Bone marrow (tissue), 2 donors: ENCODE data around the gene KCNQ2.

Experiments used
- DNase-seq, 2 donors: peaks; one replicate each; lab custom pipeline; 2025; lab: John Stamatoyannopoulos, UW

Gene KCNQ2

GRCh38 chr20:63471981-63472831, at the start of gene KCNQ2:
TSS of gene KCNQ2 (minus strand) at chr20:63472655. CDS start at chr20:63472463, 192 bp downstream.
- no peak for DNase-seq

GRCh38 chr20:63521602-63522001, 49.1 kb upstream of the KCNQ2 start:
- DNase-seq: no peak

GRCh38 chr20:63520934-63521601, 48.6 kb upstream of the KCNQ2 start:
- DNase-seq: peak in 1 of 2 donors; percentile 38

GRCh38 chr20:63520504-63520933, 48.1 kb upstream of the KCNQ2 start, which contains the start of gene PPDPF:
TSS of gene PPDPF (plus strand) at chr20:63520765. CDS start at chr20:63521309, 544 bp downstream.
- DNase-seq: peak; percentile 47 to 80

GRCh38 chr20:63519668-63520503, 47.4 kb upstream of the KCNQ2 start:
- DNase-seq: peak in 1 of 2 donors; percentile 80

GRCh38 chr20:63518946-63519667, 46.7 kb upstream of the KCNQ2 start:
- DNase-seq: no peak

GRCh38 chr20:63518351-63518861, 46.0 kb upstream of the KCNQ2 start:
- no peak for DNase-seq

DNA sequence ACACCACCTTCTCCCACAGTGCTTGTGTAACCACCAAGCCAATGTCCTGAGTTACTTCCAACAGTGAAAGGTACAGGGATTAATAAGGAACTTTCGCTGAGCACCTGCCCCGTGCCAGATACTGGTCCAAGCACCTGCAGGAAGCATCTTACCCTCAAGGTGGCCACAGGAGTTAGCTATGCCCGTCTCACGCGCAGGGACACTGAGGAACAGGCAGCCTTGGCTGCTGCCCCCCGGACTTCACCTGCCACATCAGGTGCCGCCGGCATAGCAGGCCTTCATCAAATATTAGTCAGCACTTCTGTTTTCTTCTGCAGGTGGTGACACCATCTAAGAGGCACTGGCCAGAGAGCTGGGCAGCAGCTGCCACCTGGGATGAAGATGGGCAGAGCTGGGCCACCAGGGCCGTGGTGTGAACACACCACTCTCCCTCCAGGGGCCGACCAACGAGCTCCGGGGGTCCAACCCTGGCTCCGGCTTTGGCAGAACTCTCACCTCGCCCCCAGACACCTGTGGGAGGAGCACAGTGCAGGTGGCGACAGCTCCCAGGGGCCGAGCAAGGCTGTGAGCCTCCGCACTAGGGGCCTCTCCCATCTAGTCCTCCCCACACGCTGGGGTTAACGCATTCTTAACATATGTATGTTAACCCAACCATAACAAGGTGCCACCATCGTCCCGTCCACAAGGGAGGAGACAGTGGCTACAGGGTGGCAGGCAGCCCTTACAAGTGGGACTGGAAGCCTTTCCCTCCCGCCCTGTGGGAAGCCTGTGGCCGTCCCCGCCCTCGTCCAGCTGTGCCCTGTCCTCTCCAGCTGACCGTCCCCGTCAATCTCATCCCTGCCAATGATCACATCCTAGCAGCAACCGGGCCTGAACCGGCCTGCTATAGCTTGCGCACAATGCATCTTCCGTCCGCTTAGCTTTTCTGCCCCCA, 45.2 kb upstream of the KCNQ2 start:
- no peak for DNase-seq

DNA sequence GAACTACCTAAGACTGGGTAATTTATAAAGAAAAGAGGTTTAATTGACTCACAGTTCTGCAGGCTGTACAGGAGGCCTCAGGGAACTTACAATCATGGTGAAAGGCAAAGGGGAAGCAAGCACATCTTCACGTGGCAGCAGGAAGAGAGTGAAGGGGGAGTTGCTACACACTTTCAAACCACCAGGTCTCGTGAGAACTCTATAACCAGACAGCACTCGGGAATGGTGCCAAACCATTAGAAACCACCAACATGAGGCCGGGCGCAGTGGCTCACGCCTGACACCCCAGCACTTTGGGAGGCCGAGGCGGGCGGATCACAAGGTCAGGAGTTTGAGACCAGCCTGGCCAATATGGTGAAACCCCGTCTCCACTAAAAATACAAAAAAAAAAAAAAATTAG, 42.1 kb upstream of the KCNQ2 start:
- peak in 1 of 2 donors; percentile 36 for DNase-seq

GRCh38 chr20:63513207-63513606, 40.8 kb upstream of the KCNQ2 start:
- no peak for DNase-seq

DNA sequence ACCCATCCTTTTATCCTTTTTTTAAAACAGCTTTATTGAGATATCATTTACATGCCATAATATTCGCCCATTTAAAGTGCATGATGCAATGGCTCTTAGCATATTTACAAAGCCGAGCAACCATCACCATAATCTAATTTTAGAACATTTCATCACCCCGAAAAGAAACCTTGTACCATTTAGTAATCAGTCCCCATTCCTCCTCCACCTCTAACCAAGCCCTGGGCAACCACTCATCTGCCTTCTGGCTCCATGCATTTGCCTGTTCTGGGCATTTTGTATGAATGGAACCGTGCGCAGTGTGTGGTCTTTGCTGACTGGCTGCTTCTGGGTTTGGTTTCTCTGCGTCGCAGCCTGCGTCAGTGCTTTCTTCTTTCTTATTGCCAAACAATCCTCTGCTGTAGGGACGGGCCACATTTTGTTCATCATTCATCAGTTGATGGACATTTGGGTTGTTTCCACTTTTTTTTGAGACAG, 36.7 kb upstream of the KCNQ2 start:
- DNase-seq: no peak

- DNase-seq: no peak
Measured at GRCh38 chr20:63508072-63508768, 35.8 kb upstream of the KCNQ2 start.

DNA sequence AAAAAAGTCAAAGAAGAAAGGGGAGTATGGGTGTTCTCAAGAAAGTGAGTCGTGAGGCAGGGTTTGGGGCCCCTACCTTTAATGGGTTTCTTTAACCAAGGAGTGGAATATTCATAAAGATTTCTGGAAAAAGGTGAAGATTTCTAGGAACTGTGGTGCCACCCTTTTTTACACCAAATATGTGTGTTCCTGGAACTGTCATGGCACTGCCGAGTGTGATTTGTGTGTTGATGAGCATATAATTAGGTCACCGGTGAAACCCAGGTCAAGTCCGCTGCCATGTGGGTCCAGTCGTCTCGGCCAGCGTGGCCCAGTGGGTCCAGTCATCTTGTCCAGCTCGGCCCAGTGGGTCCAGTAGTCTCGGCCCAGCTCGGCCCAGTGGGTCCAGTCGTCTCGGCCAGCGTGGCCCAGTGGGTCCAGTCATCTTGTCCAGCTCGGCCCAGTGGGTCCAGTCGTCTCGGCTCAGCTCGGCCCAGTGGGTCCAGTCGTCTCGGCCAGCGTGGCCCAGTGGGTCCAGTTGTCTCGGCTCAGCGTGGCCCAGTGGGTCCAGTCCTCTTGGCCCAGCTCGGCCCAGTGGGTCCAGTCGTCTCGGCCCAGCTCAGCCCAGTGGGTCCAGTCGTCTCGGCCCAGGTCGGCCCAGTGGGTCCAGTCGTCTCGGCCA, 34.8 kb upstream of the KCNQ2 start:
- no peak for DNase-seq

DNA sequence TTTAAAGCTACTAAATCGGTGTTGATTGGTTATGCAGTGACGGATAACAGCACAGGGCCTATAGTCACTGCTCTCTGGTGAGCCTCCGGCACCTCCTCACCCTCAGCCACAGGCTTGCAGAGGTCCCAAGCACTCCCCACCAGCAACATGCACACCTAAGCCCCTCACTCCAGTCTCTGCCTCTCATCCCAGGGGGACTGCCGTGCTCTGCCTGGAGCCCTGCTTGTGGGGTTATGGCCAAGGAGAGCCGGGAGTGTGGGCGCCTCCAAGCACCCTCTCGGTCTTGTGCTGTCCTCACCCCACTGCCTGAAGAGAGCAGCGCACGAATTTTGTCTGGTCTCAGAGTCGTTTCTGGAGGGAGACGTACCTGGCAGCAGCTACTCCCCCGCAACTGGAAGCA, 33.3 kb upstream of the KCNQ2 start:
- no peak for DNase-seq

DNA sequence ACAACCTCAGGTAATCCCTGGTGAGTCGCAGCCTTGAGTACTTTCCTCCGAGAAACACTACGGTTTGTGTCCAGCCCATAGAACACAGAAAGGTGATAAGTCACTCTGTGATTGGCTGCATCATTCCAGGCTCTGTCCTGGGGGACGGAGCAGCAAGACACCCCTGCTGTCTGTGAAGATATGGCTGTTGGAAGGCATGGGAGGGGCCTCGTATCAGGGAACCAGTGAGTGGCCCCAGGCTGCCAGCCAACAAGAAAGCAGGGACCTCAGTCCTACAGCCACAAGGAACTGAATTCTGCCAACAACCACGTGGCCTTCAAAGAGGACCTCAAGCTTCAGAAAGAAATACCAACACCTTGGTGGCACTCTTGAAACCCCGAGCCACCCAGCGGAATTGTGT, 32.8 kb upstream of the KCNQ2 start:
- no peak for DNase-seq

GRCh38 chr20:63504642-63505041, 32.2 kb upstream of the KCNQ2 start:
- no peak for DNase-seq

DNA sequence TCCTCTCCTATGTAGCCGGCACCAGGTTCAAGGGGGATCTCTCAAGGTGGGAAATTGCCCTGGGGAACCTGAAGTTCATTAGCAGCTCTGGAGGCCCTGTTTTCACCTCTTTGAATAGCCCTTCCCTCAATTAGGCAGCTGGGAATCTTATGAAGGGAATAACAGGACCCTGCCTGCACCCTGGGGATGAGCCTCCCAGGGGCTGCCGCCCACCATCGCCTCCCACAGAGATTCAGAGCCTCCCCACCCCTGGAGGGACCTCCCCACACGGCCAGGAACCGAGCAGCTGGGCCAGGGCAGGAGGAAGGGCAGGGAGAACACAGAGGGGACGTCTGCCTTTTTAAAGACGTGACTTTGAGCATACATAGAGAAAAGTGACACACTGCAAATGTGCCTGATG, 31.1 kb upstream of the KCNQ2 start:
- no peak for DNase-seq

- no peak for DNase-seq
Measured at GRCh38 chr20:63502671-63503172, 30.3 kb upstream of the KCNQ2 start.
